H1 (cell line): Measurements from ENCODE around the gene MCM7. TPM values are rescaled to one million over a fixed set of nuclear protein-coding genes. Genes with fewer than 3 reads are reported as not detected.

Source experiments
- ASH2L ChIP-seq: fragments of 200-600, 300-600 bp; sonication (generic); IDR thresholded peaks from one replicate; pipeline ENCODE4 v1.7.1; 2017; ENCODE audit warnings: low read length
- CBX5 ChIP-seq: fragments of 300-800, 300-1000 bp; sonication (generic); IDR thresholded peaks from 2 replicates; pipeline ENCODE4 v1.7.1; 2016; ENCODE audit warnings: antibody characterized with exemption, low read length, low read depth
- FOSL1 ChIP-seq: IDR thresholded peaks from 2 replicates; pipeline ENCODE4 v1.6.1; 2011; ENCODE audit warnings: mild to moderate bottlenecking, low read depth, low read length, moderate library complexity; ENCODE audit not compliant: insufficient read depth
- NANOG ChIP-seq: IDR thresholded peaks from 2 replicates; pipeline ENCODE4 v1.6.1; 2011; ENCODE audit warnings: low read length, low read depth, mild to moderate bottlenecking, inconsistent platforms; ENCODE audit not compliant: insufficient read depth, poor library complexity, severe bottlenecking
- SRF ChIP-seq: IDR thresholded peaks from 2 replicates; pipeline ENCODE4 v1.6.1; 2011; ENCODE audit warnings: mild to moderate bottlenecking, low read depth, low read length, moderate library complexity
- TAF1 ChIP-seq: IDR thresholded peaks from 2 replicates; pipeline ENCODE4 v1.6.1; 2011; ENCODE audit warnings: mild to moderate bottlenecking, low read depth, low read length
- TCF12 ChIP-seq: IDR thresholded peaks from 2 replicates; pipeline ENCODE4 v1.6.1; 2011; ENCODE audit warnings: low read depth, mild to moderate bottlenecking, low read length
- polyA plus RNA-seq, 7 experiments: library from polyadenylated mRNA; depleted of rRNA in 3 of 7; stranded (reverse) in 5 of 7; unstranded in 2 of 7; fragments of >200 nt in 5 of 7; fragments of 200-250 nt in 2 of 7; gene quantifications; 1 replicate in 5 of 7; 2 replicates in 1 of 7; 4 replicates in 1 of 7; pipeline versions ENCODE4 v1.2.1 to v1.2.3, GENCODE V29; 2011 to 2013; ENCODE audit warnings: missing spikeins in 2 of 7, mixed read lengths in 2 of 7
- total RNA-seq: library from RNA; stranded (reverse); fragmentation: NEBNext Ultra II Directional; extraction: Animal tissue kit (Norgen Biotek cat#: 25700); gene quantifications from 2 replicates; pipeline ENCODE4 v1.2.1, GENCODE V29; 2021
- TF ChIP-seq, protein P1 (sequence below): fragments of 300-600 bp; sonication (generic); IDR thresholded peaks from 2 replicates; pipeline ENCODE4 v1.7.1; 2012; ENCODE audit warnings: low read length, moderate library complexity, mild to moderate bottlenecking, inconsistent platforms; ENCODE audit not compliant: insufficient replicate concordance
- TF ChIP-seq, protein P2 (sequence below): IDR thresholded peaks from 2 replicates; pipeline ENCODE4 v1.6.1; 2012; ENCODE audit warnings: inconsistent platforms

The MCM7 gene
- total and polyA plus RNA-seq, 2 of the 8 experiments (the other 6 are each of a cell fraction or from before 2014, with no cell fraction given), result 313 to 344 TPM

- TF ChIP-seq, protein P1, sequence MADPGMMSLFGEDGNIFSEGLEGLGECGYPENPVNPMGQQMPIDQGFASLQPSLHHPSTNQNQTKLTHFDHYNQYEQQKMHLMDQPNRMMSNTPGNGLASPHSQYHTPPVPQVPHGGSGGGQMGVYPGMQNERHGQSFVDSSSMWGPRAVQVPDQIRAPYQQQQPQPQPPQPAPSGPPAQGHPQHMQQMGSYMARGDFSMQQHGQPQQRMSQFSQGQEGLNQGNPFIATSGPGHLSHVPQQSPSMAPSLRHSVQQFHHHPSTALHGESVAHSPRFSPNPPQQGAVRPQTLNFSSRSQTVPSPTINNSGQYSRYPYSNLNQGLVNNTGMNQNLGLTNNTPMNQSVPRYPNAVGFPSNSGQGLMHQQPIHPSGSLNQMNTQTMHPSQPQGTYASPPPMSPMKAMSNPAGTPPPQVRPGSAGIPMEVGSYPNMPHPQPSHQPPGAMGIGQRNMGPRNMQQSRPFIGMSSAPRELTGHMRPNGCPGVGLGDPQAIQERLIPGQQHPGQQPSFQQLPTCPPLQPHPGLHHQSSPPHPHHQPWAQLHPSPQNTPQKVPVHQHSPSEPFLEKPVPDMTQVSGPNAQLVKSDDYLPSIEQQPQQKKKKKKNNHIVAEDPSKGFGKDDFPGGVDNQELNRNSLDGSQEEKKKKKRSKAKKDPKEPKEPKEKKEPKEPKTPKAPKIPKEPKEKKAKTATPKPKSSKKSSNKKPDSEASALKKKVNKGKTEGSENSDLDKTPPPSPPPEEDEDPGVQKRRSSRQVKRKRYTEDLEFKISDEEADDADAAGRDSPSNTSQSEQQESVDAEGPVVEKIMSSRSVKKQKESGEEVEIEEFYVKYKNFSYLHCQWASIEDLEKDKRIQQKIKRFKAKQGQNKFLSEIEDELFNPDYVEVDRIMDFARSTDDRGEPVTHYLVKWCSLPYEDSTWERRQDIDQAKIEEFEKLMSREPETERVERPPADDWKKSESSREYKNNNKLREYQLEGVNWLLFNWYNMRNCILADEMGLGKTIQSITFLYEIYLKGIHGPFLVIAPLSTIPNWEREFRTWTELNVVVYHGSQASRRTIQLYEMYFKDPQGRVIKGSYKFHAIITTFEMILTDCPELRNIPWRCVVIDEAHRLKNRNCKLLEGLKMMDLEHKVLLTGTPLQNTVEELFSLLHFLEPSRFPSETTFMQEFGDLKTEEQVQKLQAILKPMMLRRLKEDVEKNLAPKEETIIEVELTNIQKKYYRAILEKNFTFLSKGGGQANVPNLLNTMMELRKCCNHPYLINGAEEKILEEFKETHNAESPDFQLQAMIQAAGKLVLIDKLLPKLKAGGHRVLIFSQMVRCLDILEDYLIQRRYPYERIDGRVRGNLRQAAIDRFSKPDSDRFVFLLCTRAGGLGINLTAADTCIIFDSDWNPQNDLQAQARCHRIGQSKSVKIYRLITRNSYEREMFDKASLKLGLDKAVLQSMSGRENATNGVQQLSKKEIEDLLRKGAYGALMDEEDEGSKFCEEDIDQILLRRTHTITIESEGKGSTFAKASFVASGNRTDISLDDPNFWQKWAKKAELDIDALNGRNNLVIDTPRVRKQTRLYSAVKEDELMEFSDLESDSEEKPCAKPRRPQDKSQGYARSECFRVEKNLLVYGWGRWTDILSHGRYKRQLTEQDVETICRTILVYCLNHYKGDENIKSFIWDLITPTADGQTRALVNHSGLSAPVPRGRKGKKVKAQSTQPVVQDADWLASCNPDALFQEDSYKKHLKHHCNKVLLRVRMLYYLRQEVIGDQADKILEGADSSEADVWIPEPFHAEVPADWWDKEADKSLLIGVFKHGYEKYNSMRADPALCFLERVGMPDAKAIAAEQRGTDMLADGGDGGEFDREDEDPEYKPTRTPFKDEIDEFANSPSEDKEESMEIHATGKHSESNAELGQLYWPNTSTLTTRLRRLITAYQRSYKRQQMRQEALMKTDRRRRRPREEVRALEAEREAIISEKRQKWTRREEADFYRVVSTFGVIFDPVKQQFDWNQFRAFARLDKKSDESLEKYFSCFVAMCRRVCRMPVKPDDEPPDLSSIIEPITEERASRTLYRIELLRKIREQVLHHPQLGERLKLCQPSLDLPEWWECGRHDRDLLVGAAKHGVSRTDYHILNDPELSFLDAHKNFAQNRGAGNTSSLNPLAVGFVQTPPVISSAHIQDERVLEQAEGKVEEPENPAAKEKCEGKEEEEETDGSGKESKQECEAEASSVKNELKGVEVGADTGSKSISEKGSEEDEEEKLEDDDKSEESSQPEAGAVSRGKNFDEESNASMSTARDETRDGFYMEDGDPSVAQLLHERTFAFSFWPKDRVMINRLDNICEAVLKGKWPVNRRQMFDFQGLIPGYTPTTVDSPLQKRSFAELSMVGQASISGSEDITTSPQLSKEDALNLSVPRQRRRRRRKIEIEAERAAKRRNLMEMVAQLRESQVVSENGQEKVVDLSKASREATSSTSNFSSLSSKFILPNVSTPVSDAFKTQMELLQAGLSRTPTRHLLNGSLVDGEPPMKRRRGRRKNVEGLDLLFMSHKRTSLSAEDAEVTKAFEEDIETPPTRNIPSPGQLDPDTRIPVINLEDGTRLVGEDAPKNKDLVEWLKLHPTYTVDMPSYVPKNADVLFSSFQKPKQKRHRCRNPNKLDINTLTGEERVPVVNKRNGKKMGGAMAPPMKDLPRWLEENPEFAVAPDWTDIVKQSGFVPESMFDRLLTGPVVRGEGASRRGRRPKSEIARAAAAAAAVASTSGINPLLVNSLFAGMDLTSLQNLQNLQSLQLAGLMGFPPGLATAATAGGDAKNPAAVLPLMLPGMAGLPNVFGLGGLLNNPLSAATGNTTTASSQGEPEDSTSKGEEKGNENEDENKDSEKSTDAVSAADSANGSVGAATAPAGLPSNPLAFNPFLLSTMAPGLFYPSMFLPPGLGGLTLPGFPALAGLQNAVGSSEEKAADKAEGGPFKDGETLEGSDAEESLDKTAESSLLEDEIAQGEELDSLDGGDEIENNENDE, result no peak
- TF ChIP-seq ASH2L (peak; percentile 94), CBX5 (no peak), NANOG (no peak), FOSL1 (no peak), SRF (0 out of 2 replicates have a peak, but pooled peaks have one; percentile 18), TCF12 (no peak), TAF1 (peak; percentile 96)
- TF ChIP-seq, protein P2, sequence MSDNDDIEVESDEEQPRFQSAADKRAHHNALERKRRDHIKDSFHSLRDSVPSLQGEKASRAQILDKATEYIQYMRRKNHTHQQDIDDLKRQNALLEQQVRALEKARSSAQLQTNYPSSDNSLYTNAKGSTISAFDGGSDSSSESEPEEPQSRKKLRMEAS, result peak; percentile 23; the same call in 1 of the 2 replicates
Measured at GRCh38 chr7:100049441-100050291, 51.5 kb downstream of the MCM7 start, which contains the start of gene ZSCAN21 (continued).
